ENCODE data around the gene ALKBH2.

- TF ChIP-seq POLR2A (IDR thresholded peaks at IDR 0.05) = no peak
- TF ChIP-seq CTCF (IDR thresholded peaks at IDR 0.05) = no peak
Observed at GRCh38 chr12:109064143-109064542, 29.1 kb downstream of the ALKBH2 start.
